T-cell (primary cell): ENCODE data around the gene SERTAD1. TPM values are rescaled to one million over a fixed set of nuclear protein-coding genes. Genes with fewer than 3 reads are reported as not detected.

Experiments
- ATAC-seq, 4 experiments: fragments of 200-7000 bp in 3 of 4; fragments of 150-1000 bp in 1 of 4; cut with Tn5 transposase; replicated peaks in 1 of 4; 1 replicate in 3 of 4; 2 replicates in 1 of 4; pipeline ENCODE4 v1.10.0; 2021; ENCODE audit warnings: moderate library complexity in 3 of 4, mild to moderate bottlenecking in 2 of 4, moderate number of reproducible peaks in 1 of 4
- CTCF ChIA-PET, 2 donors: fragments of 300-600 bp; sonication (Branson Sonifier 250); formaldehyde crosslinking; loops; one replicate each; lab custom pipeline; 2022; ENCODE audit warnings: antibody characterized with exemption in 2 of 2; lab: Charles Lee
- POLR2A ChIA-PET, 2 donors: fragments of 300-600 bp; sonication (Branson Sonifier 250); formaldehyde crosslinking; loops; one replicate each; lab custom pipeline; 2022; ENCODE audit warnings: antibody characterized with exemption in 2 of 2; lab: Charles Lee
- DNase-seq, 35 experiments: peaks; one replicate each; pipeline versions ENCODE4 v3.0.0 to v3.0.0-alpha.2; 2013 to 2023
- H3K27ac ChIP-seq: one replicate; pipeline ENCODE4 v1.5.1; 2013; ENCODE audit warnings: low read length
- H3K27me3 ChIP-seq, 2 experiments: replicated peaks in 1 of 2; 1 replicate in 1 of 2; 2 replicates in 1 of 2; pipeline versions ENCODE4 v1.6.1 to v1.7.0; 2013; ENCODE audit warnings: low read length in 1 of 2, mixed read lengths in 1 of 2; ENCODE audit not compliant: control insufficient read depth in 2 of 2, insufficient read depth in 2 of 2; ENCODE audit errors: extremely low read depth in 1 of 2
- H3K36me3 ChIP-seq, 2 donors: 1 replicate in 1 of 2; 2 replicates in 1 of 2; pipeline versions ENCODE4 v1.6.1 to v1.7.0; 2013; ENCODE audit warnings: low read length in 1 of 2; ENCODE audit not compliant: control insufficient read depth in 2 of 2, insufficient read depth in 1 of 2; ENCODE audit errors: extremely low read depth in 1 of 2
- H3K4me1 ChIP-seq, 2 experiments: 1 replicate in 1 of 2; 2 replicates in 1 of 2; pipeline versions ENCODE4 v1.6.1 to v1.7.0; 2013; ENCODE audit warnings: low read length in 2 of 2, mixed read lengths in 1 of 2; ENCODE audit not compliant: insufficient read depth in 2 of 2, control insufficient read depth in 1 of 2; ENCODE audit errors: extremely low read depth in 1 of 2
- H3K4me3 ChIP-seq, 2 donors: 1 replicate in 1 of 2; 2 replicates in 1 of 2; pipeline versions ENCODE4 v1.5.1 to v1.7.0; 2013; ENCODE audit warnings: mild to moderate bottlenecking in 2 of 2, low read length in 1 of 2, moderate library complexity in 1 of 2; ENCODE audit not compliant: control insufficient read depth in 1 of 2; ENCODE audit errors: extremely low read depth in 1 of 2
- H3K9me3 ChIP-seq: 2 replicates; pipeline ENCODE4 v1.7.0; 2013
- H3K27ac Mint-ChIP-seq, 2 donors: one replicate each; pipeline ENCODE4 v1.8.0; 2020 to 2021; ENCODE audit warnings: mild to moderate bottlenecking in 2 of 2, mixed read lengths in 2 of 2
- H3K27me3 Mint-ChIP-seq, 2 donors: one replicate each; pipeline ENCODE4 v1.8.0; 2021 to 2022; ENCODE audit warnings: mixed read lengths in 2 of 2
- H3K36me3 Mint-ChIP-seq: one replicate; pipeline ENCODE4 v1.8.0; 2021; ENCODE audit warnings: mixed read lengths
- H3K4me1 Mint-ChIP-seq, 3 donors: one replicate each; pipeline ENCODE4 v1.8.0; 2020 to 2022; ENCODE audit warnings: mixed read lengths in 3 of 3, mild to moderate bottlenecking in 1 of 3
- H3K4me3 Mint-ChIP-seq, 3 donors: one replicate each; pipeline ENCODE4 v1.8.0; 2020 to 2022; ENCODE audit warnings: mild to moderate bottlenecking in 3 of 3, mixed read lengths in 3 of 3, moderate library complexity in 3 of 3
- H3K9me3 Mint-ChIP-seq, 3 donors: one replicate each; pipeline ENCODE4 v1.8.0; 2020 to 2022; ENCODE audit warnings: mixed read lengths in 3 of 3
- WGBS: methylation state at CpG from one replicate; pipeline ENCODE4 v1.1.5; 2013; ENCODE audit warnings: missing lambda C conversion rate; ENCODE audit not compliant: insufficient coverage; 5-methylcytosine and 5-hydroxymethylcytosine counted together
- total RNA-seq, 35 experiments: library from RNA in 6 of 35; stranded (reverse) in 6 of 35; fragments of 120-200 nt in 1 of 35; gene quantifications; one replicate each; pipeline versions ENCODE4 v1.2.1 to v1.2.4 and lab custom pipeline; 2013 to 2026

Gene SERTAD1
- total RNA-seq, 5 donors from 2014 or later (not counting 1 experiment from before 2014, with no cell fraction given), result 10.9 to 25.4 (median 13.3) TPM

DNA sequence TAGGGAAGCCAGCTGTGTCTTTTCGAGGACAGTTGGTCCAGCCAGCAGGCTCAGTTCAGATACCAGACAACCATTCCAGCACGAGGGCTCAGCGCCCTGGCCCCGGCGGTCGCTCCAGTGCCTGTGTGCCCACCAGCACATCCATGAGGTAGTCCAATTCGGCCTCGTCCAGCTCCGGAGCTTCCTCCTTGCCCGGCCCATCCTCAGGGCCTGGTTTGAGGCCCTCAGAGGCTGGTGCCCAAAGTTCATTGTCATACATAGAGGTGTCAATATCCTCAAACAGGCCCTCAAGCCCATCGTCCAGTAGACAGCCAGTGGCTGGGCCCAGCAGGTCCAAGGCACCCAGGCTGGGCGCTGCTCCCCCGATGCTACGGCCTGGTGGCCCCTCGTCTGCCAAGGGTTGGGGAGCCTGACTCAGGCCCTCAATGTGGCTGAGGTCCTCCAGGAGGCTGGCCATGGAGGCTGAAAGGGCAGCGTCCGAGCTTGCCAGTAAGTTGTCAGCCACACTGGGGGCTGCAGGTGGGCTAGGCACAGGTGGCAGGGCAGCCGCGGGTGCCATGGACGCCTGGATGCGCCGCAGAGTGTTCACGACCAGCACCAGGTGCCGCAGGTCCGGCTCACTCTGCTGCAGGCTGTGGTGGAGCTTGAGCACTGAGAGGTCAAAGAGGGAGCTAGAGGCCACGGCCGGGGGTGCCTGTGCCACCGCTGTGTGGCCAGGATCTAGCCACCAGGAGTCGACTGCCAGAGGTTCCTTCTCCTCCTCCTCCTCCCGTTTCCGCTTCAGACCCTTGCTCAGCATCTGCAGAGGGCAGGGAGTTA is 2.8 kb downstream of the SERTAD1 start:
- H3K4me1 ChIP-seq, result peaks cover 12 to 46% of the 10 kb centered on the region in 2 experiments
- CTCF ChIA-PET, result no interaction called here
- H3K4me1 Mint-ChIP-seq, result peaks cover 33 to 38% (median 38%) of the 10 kb centered on the region in 3 donors
- H3K27me3 Mint-ChIP-seq, result no peaks in the 10 kb centered on the region
- WGBS, result 95% methylated on average over 25 of the region's 31 CpGs
- no peak overlapping the region for H3K4me3 ChIP-seq
- no peaks in the 10 kb centered on the region for H3K9me3 ChIP-seq
- no peaks in the 10 kb centered on the region for H3K27me3 ChIP-seq
- H3K36me3 Mint-ChIP-seq, result peaks cover 5% of the 10 kb centered on the region
- H3K4me3 Mint-ChIP-seq, result peak overlapping the region; percentile 53 to 87 (median 84)
- H3K27ac Mint-ChIP-seq, result peak overlapping the region; percentile 96 to 97
- POLR2A ChIA-PET, result interaction anchor here (0.6 to 1.0 kb wide), 2 partner anchors 21 to 43 kb away, joined by 3 to 6 read pairs; partner anchors contain the start of genes BLVRB (in 1 of the 2) and SERTAD3 (in 1 of the 2)
- no peak for DNase-seq
- H3K9me3 Mint-ChIP-seq, result no peaks in the 10 kb centered on the region
- peaks cover 0 to 7% of the 10 kb centered on the region in 2 donors for H3K36me3 ChIP-seq
- no peak for ATAC-seq
- peak overlapping the region; percentile 85 for H3K27ac ChIP-seq

DNA sequence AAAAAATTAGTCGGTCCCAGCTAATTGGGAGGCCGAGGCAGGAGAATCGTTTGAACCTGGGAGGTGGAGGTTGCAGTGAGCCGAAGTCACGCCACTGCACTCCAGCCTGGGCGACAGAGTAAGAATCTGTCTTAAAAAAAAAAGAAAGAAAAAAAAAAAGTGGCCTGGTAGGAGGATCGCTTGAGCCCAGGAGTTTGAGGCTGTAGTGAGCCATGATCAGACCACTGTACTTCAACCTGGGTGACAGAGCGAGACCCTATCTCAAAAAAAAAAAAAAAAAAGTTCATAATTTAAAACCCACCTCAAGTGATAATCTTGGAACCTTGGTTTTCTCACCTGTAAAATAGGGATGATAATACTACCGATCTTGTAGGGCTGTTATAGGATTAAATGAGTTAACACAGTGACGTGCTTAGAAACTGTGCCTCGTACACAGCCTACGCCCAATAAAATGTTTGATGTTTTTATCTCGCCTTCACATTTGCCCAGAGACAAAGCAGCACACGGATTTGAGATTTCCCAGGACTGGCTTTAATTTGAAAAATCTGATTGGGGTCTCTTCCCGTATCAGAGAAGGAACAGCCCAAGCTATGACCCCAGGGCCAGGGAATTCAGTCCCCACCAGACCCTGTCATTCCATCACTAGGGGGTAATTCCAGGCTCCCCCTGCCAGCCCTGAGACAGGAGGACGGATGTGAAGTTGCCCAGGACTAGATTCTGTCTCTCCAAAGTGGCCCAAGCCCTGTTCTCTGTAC is 3.6 kb downstream of the SERTAD1 start:
- H3K27me3 Mint-ChIP-seq, result no peaks in the 10 kb centered on the region
- peak overlapping the region; percentile 84 to 87 (median 84) for H3K4me3 Mint-ChIP-seq
- peaks cover 40 to 42% (median 41%) of the 10 kb centered on the region in 3 donors for H3K4me1 Mint-ChIP-seq
- peak overlapping the region; percentile 96 to 97 for H3K27ac Mint-ChIP-seq
- CTCF ChIA-PET, result interaction anchor here in 1 of 2 donors (0.7 kb wide), 1 partner anchor 21 kb away, joined by 5 read pairs; no protein-coding TSS in a partner anchor
- Histone ChIP-seq H3K9me3 (no peaks in the 10 kb centered on the region), H3K27me3 (peaks cover 0 to 4% of the 10 kb centered on the region in 2 experiments), H3K4me1 (peaks cover 12 to 48% of the 10 kb centered on the region in 2 experiments), H3K4me3 (no peak overlapping the region), H3K36me3 (peaks cover 0 to 7% of the 10 kb centered on the region in 2 donors), H3K27ac (peak overlapping the region; percentile 85)
- WGBS, result 78% methylated on average over 10 of the region's 16 CpGs
- POLR2A ChIA-PET, result interaction anchor here in 1 of 2 donors (0.6 kb wide), 1 partner anchor 22 kb away, joined by 6 read pairs; the partner anchor contains the start of gene SERTAD3
- ATAC-seq (no peak), DNase-seq (no peak)
- H3K9me3 Mint-ChIP-seq, result no peaks in the 10 kb centered on the region
- peaks cover 5% of the 10 kb centered on the region for H3K36me3 Mint-ChIP-seq

GRCh38 chr19:40420766-40421765 is 4.7 kb downstream of the SERTAD1 start:
- Histone ChIP-seq H3K4me3 (peak overlapping the region; percentile 89 to 98), H3K36me3 (peaks cover 0 to 7% of the 10 kb centered on the region in 2 donors), H3K27me3 (peaks cover 0 to 4% of the 10 kb centered on the region in 2 experiments), H3K9me3 (no peaks in the 10 kb centered on the region), H3K27ac (peak overlapping the region; percentile 85), H3K4me1 (peaks cover 9 to 50% of the 10 kb centered on the region in 2 experiments)
- Mint-ChIP-seq H3K36me3 (peaks cover 5% of the 10 kb centered on the region), H3K4me1 (peaks cover 40 to 45% (median 42%) of the 10 kb centered on the region in 3 donors), H3K27me3 (no peaks in the 10 kb centered on the region), H3K9me3 (no peaks in the 10 kb centered on the region), H3K27ac (peak overlapping the region; percentile 96 to 97), H3K4me3 (peak overlapping the region; percentile 84 to 87 (median 84))
- DNase-seq, result peak; percentile 37 to 80 (median 63)
- ChIA-PET POLR2A (interaction anchor here (0.6 to 1.0 kb wide), 6 partner anchors 10 to 994 kb away, joined by 3 to 7 read pairs (median 4); partner anchors contain the start of gene BLVRB (in 1 of the 2)), CTCF (interaction anchor here (0.5 to 1.8 kb wide), 21 partner anchors 10 to 888 kb away, joined by 3 to 12 read pairs (median 4); partner anchors contain the start of genes BLVRB (in 1 of the 2) and EID2B (in 1 of the 2))
- 2% methylated on average over 52 of the region's 56 CpGs for WGBS
- ATAC-seq, result peak; percentile 40 to 53 (median 51)

GRCh38 chr19:40420451-40420765 is 5.4 kb downstream of the SERTAD1 start:
- Mint-ChIP-seq H3K27me3 (no peaks in the 10 kb centered on the region), H3K27ac (peak overlapping the region; percentile 96 to 97), H3K4me3 (peak overlapping the region; percentile 84 to 87 (median 84)), H3K9me3 (no peaks in the 10 kb centered on the region), H3K36me3 (peaks cover 5% of the 10 kb centered on the region), H3K4me1 (peaks cover 38 to 44% (median 41%) of the 10 kb centered on the region in 3 donors)
- Histone ChIP-seq H3K9me3 (no peaks in the 10 kb centered on the region), H3K27me3 (peaks cover 0 to 7% of the 10 kb centered on the region in 2 experiments), H3K4me3 (peak overlapping the region; percentile 89 to 98), H3K4me1 (peaks cover 9 to 48% of the 10 kb centered on the region in 2 experiments), H3K27ac (peak overlapping the region; percentile 85), H3K36me3 (peaks cover 0 to 7% of the 10 kb centered on the region in 2 donors)
- ChIA-PET POLR2A (interaction anchor here (0.6 to 1.0 kb wide), 6 partner anchors 10 to 993 kb away, joined by 3 to 7 read pairs (median 4); partner anchors contain the start of gene BLVRB (in 1 of the 2)), CTCF (interaction anchor here (0.6 to 1.8 kb wide), 22 partner anchors 10 to 888 kb away, joined by 3 to 12 read pairs (median 4); partner anchors contain the start of genes BLVRB (in 1 of the 2) and EID2B (in 1 of the 2))
- 30% methylated on average over 4 of the region's 14 CpGs for WGBS
- no peak for ATAC-seq
- DNase-seq, result no peak

DNA sequence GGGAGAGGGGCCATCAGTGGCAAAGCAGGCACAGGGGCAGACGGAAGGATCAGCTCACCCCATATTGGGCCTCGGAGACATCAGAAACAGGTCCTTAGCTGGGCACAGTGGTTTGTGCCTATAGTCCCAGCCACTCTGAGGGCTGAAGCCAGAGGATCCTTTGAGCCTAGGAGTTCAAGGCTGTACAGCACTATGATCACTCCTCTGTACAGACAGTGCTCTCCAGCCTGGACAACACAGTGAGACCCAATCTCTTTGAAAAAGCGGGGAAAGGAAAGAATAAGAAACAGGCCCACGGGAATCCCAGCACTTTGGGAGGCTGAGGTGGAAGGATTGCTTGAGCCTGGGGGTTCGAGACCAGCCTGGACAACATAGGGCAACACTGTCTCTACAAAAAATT is 6.0 kb downstream of the SERTAD1 start:
- POLR2A ChIA-PET, result no interaction called here
- Histone ChIP-seq H3K36me3 (peaks cover 0 to 7% of the 10 kb centered on the region in 2 donors), H3K27me3 (peaks cover 0 to 11% of the 10 kb centered on the region in 2 experiments), H3K4me3 (no peak overlapping the region), H3K9me3 (no peaks in the 10 kb centered on the region), H3K4me1 (peaks cover 9 to 45% of the 10 kb centered on the region in 2 experiments), H3K27ac (no peak overlapping the region)
- CTCF ChIA-PET, result interaction anchor here (0.6 to 1.8 kb wide), 10 partner anchors 21 to 358 kb away, joined by 3 to 12 read pairs (median 4); no protein-coding TSS in a partner anchor
- Mint-ChIP-seq H3K27me3 (no peaks in the 10 kb centered on the region), H3K4me1 (peaks cover 36 to 42% (median 39%) of the 10 kb centered on the region in 3 donors), H3K36me3 (peaks cover 5% of the 10 kb centered on the region), H3K9me3 (no peaks in the 10 kb centered on the region), H3K4me3 (peak overlapping the region; percentile 59 to 87 (median 72)), H3K27ac (peak overlapping the region; percentile 18 to 59)
- WGBS, result 86% methylated on average over 5 of the region's 5 CpGs
- DNase-seq (no peak), ATAC-seq (no peak)
